ENCODE measurements around the gene CLEC4G.

The CLEC4G gene

DNA sequence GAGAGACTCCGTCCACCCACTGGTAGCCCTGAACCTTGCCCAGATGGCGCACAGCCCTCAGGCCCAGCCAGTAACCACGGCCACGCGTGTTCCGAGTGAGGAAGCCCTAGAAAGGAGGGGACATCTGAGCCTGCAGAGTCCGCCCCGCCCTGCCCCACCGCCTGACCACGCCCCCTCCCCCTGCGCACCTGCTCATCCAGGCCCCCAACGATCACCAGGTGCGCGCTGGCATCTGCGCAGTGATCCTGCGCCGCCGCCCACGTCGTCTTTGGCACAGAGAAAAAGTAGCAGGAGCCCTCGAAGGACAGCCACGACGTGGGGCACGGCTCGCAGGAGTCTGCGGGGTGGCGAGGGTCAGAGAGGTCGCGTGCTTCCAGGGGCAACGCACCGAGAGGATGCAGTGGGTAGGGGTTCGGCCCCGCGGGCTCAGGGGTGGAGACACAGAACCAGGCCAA, 2.1 kb downstream of the CLEC4G start:
- no peaks in the 10 kb centered on the region for H3K27me3 Mint-ChIP-seq
- intact Hi-C loops (cut with micrococcal nuclease), result loop anchor here (5.0 kb wide), 1 partner anchor 33 kb away; no protein-coding TSS in a partner anchor
- H3K9me3 Mint-ChIP-seq, result no peaks in the 10 kb centered on the region
- H3K4me1 Mint-ChIP-seq (ENCODE audit: low read depth), result peaks cover 83% of the 10 kb centered on the region
- H3K4me3 Mint-ChIP-seq, result peak overlapping the region; percentile 78
- H3K36me3 Mint-ChIP-seq (ENCODE audit: low read depth), result peaks cover 63% of the 10 kb centered on the region
- peak overlapping the region; percentile 90 for H3K27ac Mint-ChIP-seq

DNA sequence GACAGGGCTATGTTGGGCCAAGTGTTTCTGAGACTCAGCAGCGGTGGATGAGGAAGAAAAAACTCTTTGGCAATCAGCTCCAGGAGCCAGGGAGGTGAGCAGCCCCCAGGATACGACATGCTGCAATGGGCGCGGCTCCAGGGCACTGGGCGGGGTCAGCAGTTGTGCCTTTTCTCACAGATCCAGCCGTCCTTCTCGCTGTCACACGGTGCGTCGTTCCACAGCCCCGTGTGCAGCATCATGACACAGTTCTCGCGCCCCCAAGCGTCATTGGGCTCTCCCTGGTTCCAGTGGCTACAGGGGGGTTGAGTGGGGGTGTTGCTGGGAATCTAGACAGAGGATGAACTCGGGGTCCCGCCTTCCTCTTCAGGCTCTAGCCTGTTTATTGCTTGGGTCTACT, 2.7 kb downstream of the CLEC4G start:
- Mint-ChIP-seq H3K27me3 (no peaks in the 10 kb centered on the region), H3K4me1 (ENCODE audit: low read depth) (peaks cover 76% of the 10 kb centered on the region), H3K36me3 (ENCODE audit: low read depth) (peaks cover 58% of the 10 kb centered on the region), H3K4me3 (peak overlapping the region; percentile 78), H3K27ac (peak overlapping the region; percentile 90), H3K9me3 (no peaks in the 10 kb centered on the region)
- intact Hi-C loops (cut with micrococcal nuclease), result no loop called here

DNA sequence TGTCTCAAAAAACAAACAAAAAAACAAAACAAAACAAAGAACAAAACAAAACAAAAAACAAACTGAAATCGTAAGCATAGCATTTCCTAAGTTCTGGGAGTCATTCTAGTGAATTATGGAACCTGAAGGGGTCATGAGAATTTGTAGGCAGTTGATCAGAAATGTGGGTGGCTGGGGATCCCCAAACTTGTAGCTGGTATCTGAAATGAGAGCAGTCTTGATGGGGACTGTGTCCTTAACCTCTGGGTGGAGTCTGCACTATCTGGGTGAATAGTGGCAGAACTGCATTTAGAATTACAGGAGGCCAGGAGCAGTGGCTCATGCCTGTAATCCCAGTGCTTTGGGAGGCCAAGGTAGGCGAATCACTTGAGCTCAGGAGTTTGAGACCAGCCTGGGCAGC, 6.1 kb downstream of the CLEC4G start:
- Mint-ChIP-seq H3K9me3 (no peaks in the 10 kb centered on the region), H3K27me3 (no peaks in the 10 kb centered on the region), H3K27ac (no peak overlapping the region), H3K4me3 (no peak overlapping the region), H3K36me3 (ENCODE audit: low read depth) (peaks cover 49% of the 10 kb centered on the region), H3K4me1 (ENCODE audit: low read depth) (peaks cover 65% of the 10 kb centered on the region)
- intact Hi-C loops (cut with micrococcal nuclease), result no loop called here

DNA sequence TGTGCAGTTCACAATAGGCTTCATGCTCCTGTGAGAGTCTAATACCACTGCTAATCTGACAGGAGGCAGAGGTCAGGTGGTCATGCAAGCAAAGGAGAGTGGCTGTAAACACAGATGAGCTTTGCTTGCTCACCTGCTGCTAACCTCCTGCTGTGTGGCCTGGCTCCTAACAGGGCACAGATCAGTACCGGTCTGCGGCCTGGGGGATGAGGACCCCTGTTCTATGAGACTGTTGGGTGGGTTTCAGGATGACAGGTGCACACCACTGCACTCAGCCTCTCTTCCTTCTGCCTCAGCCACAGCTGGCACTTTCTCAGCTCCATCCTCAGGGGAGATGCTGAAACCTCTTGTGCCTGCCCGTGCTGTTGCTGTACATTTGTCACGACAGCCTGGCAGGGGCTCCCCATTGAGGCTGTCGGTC, 9.7 kb downstream of the CLEC4G start:
- Mint-ChIP-seq H3K4me3 (no peak overlapping the region), H3K27ac (no peak overlapping the region)

DNA sequence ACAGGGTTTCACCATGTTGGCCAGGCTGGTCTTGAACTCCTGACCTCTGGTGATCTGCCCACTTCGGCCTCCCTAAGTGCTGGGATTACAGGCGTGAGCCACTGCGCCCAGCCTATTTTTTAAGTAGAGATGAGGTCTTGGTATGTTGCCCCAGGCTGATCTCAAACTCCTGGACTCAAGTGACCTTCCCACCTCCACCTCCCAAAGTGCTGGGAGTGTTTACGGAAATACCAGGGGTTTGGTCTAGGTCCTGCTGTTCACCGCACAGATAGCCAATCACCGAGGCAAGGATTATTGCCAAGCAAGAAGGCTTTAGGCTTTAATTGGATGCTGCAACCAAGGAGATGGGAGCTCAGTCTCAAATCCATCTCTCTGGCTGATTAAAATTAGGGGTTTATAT, 11.6 kb downstream of the CLEC4G start:
- peaks cover 6% of the 10 kb centered on the region for H3K36me3 Mint-ChIP-seq (ENCODE audit: low read depth)
- H3K27ac Mint-ChIP-seq, result peak overlapping the region; percentile 43
- no peak overlapping the region for H3K4me3 Mint-ChIP-seq
- no peaks in the 10 kb centered on the region for H3K9me3 Mint-ChIP-seq
- intact Hi-C loops (cut with micrococcal nuclease), result no loop called here
- H3K27me3 Mint-ChIP-seq, result no peaks in the 10 kb centered on the region
- peaks cover 42% of the 10 kb centered on the region for H3K4me1 Mint-ChIP-seq (ENCODE audit: low read depth)

More for the DNA sequence above, 9.7 kb downstream of the CLEC4G start:
- Mint-ChIP-seq H3K9me3 (no peaks in the 10 kb centered on the region), H3K36me3 (ENCODE audit: low read depth) (peaks cover 18% of the 10 kb centered on the region), H3K27me3 (no peaks in the 10 kb centered on the region), H3K4me1 (ENCODE audit: low read depth) (peaks cover 54% of the 10 kb centered on the region)
- intact Hi-C loops (cut with micrococcal nuclease), result no loop called here

DNA sequence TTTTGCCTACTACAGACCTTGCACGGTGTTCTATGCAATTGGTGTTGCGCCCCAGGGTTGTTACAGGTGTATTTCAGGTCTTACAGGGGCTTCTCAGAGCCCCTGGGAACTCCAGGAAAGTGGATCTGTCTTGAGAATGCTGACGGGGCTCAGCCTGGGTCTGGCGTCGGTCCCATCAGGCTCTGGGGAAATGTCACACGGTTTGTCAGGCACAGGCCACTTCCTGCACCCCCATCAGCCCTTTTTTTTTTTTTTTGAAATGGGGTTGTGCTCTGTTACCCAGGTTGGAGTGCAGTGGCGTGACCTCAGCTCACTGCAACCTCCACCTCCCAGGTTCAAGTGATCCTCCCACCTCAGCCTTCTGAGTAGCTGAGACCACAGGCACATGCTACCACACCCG, 13.2 kb downstream of the CLEC4G start:
- intact Hi-C loops (cut with micrococcal nuclease), result no loop called here
- peak overlapping the region; percentile 45 for H3K27ac Mint-ChIP-seq
- H3K9me3 Mint-ChIP-seq, result no peaks in the 10 kb centered on the region
- no peak overlapping the region for H3K4me3 Mint-ChIP-seq
- peaks cover 55% of the 10 kb centered on the region for H3K4me1 Mint-ChIP-seq (ENCODE audit: low read depth)
- no peaks in the 10 kb centered on the region for H3K36me3 Mint-ChIP-seq (ENCODE audit: low read depth)
- no peaks in the 10 kb centered on the region for H3K27me3 Mint-ChIP-seq

DNA sequence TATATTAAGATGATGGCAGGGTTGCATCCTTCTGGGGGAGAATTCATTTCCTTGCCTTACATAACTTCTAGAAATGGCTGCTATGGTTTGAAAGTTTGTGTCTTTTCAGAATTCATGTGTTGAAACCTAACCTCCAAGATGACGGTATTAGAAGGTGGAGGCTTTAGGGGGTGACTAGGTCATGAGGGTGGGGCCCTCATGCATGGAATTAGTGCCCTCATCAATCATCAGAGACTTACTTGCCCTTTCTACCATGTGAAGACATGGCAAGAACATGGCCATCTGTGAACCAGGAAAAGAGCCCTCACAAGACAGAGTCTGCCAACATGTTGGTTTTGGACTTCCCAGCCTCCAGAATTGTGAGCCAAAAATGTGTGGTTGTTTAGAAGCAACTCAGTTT, 15.1 kb downstream of the CLEC4G start:
- Mint-ChIP-seq H3K9me3 (no peaks in the 10 kb centered on the region), H3K36me3 (ENCODE audit: low read depth) (no peaks in the 10 kb centered on the region), H3K4me3 (no peak overlapping the region), H3K4me1 (ENCODE audit: low read depth) (peaks cover 46% of the 10 kb centered on the region), H3K27ac (no peak overlapping the region), H3K27me3 (no peaks in the 10 kb centered on the region)
- intact Hi-C loops (cut with micrococcal nuclease), result no loop called here

DNA sequence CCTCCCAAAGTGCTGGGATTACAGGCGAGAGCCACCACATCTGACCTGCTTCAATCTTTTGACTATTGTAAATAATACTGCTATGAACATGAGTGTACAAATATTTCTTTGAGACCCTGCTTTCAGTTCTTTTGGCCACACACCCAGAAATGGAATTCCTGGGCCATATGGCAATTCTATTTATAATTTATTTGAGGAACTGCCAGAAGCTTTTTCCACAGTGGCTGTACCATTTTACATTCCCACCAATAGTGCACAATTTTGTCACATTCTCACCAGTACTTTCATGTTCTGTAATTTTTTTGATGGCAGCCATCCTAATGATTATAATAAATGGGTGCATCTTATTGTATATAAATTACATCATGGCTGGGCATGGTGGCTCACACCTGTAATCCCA, 16.2 kb downstream of the CLEC4G start:
- Mint-ChIP-seq H3K27me3 (no peaks in the 10 kb centered on the region), H3K4me3 (no peak overlapping the region), H3K4me1 (ENCODE audit: low read depth) (peaks cover 48% of the 10 kb centered on the region), H3K27ac (peak overlapping the region; percentile 90), H3K36me3 (ENCODE audit: low read depth) (no peaks in the 10 kb centered on the region), H3K9me3 (no peaks in the 10 kb centered on the region)
- intact Hi-C loops (cut with micrococcal nuclease), result no loop called here

DNA sequence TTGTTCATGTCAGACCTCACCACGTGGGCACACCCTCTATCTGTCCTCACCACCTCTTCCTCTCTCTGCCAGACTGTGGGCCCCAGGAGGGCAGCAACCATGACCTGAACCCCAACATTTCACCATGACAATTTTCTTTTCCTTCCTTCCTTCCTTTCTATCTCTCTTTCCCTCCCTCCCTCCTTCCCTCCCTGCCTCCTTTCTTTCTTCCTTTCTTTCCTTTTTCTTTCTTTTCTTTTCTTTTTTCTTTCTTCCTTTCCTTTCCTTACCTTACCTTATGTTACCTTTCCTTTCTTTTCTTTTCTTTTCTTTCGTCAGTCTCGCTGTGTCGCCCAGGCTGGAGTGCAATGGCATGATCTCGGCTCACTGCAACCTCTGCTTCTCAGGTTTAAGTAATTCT, 21.3 kb downstream of the CLEC4G start:
- no peaks in the 10 kb centered on the region for H3K36me3 Mint-ChIP-seq (ENCODE audit: low read depth)
- H3K9me3 Mint-ChIP-seq, result no peaks in the 10 kb centered on the region
- H3K27me3 Mint-ChIP-seq, result no peaks in the 10 kb centered on the region
- peaks cover 76% of the 10 kb centered on the region for H3K4me1 Mint-ChIP-seq (ENCODE audit: low read depth)
- peak overlapping the region; percentile 68 for H3K27ac Mint-ChIP-seq
- H3K4me3 Mint-ChIP-seq, result no peak overlapping the region
- intact Hi-C loops (cut with micrococcal nuclease), result no loop called here

DNA sequence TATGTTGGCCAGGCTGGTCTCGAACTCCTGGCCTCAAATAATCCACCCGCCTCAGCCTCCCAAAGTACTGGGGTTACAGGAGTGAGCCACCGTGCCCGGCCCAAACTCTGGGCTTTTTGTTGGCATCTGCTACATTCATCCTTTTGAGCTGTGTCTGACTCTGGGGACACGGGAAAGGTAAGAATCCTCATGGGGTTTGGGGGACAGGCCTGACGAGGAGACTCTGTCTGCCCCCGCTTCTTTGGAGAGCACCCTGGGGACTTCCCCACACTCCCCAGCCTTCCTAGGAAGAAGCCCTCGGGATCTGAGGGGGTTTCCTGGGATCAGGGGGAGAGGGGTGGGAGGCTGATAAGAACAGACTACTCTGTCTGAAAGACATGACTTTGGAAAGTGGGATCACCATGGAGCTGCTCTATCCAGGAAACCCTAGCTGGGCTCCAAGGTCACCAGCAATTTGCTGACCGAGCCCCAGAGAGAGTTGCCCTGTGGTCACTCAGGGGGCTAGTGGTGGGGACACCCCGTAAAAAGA, 21.9 kb downstream of the CLEC4G start:
- Mint-ChIP-seq H3K4me1 (ENCODE audit: low read depth) (peaks cover 77% of the 10 kb centered on the region), H3K27me3 (no peaks in the 10 kb centered on the region), H3K4me3 (no peak overlapping the region), H3K36me3 (ENCODE audit: low read depth) (no peaks in the 10 kb centered on the region), H3K27ac (peak overlapping the region; percentile 68), H3K9me3 (no peaks in the 10 kb centered on the region)
- intact Hi-C loops (cut with micrococcal nuclease), result no loop called here

DNA sequence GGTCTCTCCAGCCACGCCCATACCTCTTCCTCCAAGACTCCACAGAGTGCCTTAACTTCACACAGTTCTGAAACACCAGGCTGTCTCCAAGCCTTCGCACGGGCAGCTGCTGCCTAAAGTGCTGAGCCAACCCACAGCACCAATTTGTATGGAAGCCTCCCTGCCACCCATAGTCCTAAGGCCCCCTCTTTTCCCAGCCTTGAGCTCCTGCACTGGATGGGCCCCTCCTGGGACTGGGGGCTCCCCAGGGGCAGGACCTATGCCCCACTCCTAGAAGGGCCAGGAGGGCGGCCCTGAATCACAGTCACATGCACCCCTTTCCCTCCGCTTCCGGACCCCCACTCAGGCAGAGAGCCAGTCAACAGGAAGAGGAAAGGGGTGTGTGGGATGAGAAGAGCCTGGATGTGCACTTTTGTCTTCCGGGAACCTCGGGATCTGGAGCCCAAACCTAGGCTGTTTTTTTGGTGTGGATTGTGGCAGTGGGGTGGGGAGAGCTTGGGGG, 24.9 kb downstream of the CLEC4G start:
- H3K9me3 Mint-ChIP-seq, result no peaks in the 10 kb centered on the region
- peak overlapping the region; percentile 65 for H3K4me3 Mint-ChIP-seq
- H3K27ac Mint-ChIP-seq, result peak overlapping the region; percentile 96
- H3K27me3 Mint-ChIP-seq, result no peaks in the 10 kb centered on the region
- H3K4me1 Mint-ChIP-seq (ENCODE audit: low read depth), result peaks cover 89% of the 10 kb centered on the region
- intact Hi-C loops (cut with micrococcal nuclease), result loop anchor here (1.0 kb wide), 1 partner anchor 7 kb away; no protein-coding TSS in a partner anchor
- no peaks in the 10 kb centered on the region for H3K36me3 Mint-ChIP-seq (ENCODE audit: low read depth)

DNA sequence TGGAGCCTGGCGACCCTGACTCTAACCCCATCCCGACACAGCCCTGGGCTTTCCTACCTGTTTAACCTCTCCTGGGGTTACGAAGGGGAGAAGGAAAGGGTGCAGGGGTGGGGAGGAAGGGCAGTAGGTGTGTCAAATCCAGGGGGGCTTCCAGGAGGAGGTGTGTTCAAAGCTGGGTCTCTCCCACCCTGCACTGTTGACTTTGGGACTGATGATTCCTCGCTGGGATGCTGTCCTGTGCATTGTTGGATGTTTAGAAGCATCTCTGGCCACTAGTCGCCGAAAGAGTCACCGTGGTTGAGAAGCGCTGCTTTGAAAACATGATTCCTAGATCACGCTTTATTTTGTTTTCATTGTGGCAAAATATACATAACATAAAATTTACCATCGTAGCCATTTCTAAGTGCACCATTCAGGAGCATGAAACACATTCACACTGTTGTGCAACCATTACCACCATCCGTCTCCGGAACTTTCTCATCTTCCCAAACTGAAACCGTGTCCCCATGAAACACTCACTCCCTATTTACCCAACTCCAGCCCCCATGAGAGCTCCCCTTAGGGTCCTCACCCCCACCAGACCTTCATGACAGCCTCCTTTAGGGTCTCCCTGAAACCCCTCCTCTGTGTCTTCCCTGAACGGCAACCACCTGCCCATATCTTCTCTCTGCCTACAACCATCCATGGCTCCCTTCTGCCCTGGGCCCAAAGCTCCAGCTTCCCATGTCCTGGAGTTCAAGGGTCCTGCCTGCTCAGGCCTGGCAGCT, 25.5 kb downstream of the CLEC4G start:
- H3K4me1 Mint-ChIP-seq (ENCODE audit: low read depth), result peaks cover 96% of the 10 kb centered on the region
- H3K27ac Mint-ChIP-seq, result peak overlapping the region; percentile 96
- H3K27me3 Mint-ChIP-seq, result no peaks in the 10 kb centered on the region
- H3K4me3 Mint-ChIP-seq, result peak overlapping the region; percentile 65
- H3K36me3 Mint-ChIP-seq (ENCODE audit: low read depth), result no peaks in the 10 kb centered on the region
- H3K9me3 Mint-ChIP-seq, result no peaks in the 10 kb centered on the region
- intact Hi-C loops (cut with micrococcal nuclease), result loop anchor here (1.0 kb wide), 1 partner anchor 8 kb away; no protein-coding TSS in a partner anchor

DNA sequence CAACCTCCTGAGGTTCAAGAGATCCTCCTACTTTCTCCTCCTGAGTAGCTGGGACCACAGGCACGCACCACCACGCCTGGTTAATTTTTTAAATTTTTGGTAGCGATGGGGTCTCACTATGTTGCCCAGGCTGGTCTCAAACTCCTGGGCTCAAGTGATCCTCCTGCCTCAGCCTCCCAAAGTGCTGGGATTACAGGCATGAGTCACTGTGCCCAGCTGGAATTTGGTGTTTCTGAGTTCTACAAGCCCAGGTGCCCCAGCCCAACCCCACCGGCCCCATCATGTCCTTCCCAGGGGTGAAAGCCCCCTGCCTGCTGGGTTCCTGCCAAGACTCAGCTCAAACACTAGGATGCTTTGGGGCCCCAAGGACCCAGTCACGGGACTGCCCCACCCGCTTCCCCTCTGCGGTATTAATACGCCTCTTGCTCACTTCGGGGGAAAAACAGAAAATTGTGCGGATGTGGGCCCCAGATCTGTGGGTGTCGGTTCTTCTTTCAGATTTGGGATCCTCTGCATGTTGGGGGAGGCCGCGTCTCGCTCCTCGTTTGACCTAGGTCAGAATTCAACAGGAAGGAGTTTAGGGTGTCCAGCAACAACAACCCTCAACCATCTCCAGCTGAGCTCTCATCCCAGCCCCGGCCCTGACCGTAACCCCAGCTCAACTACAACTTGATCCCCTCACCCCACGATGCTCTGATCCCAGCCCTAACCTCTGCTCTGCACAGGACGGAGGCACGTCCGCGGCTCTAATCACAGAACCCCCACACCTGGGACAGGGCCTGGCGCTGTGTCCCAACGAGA, 26.3 kb downstream of the CLEC4G start:
- peaks cover 97% of the 10 kb centered on the region for H3K4me1 Mint-ChIP-seq (ENCODE audit: low read depth)

More for the DNA sequence above, 26.3 kb downstream of the CLEC4G start:
- no peaks in the 10 kb centered on the region for H3K27me3 Mint-ChIP-seq
- peak overlapping the region; percentile 65 for H3K4me3 Mint-ChIP-seq
- intact Hi-C loops (cut with micrococcal nuclease), result loop anchor here (1.0 kb wide), 1 partner anchor 9 kb away; no protein-coding TSS in a partner anchor
- H3K9me3 Mint-ChIP-seq, result no peaks in the 10 kb centered on the region
- H3K27ac Mint-ChIP-seq, result peak overlapping the region; percentile 96
- no peaks in the 10 kb centered on the region for H3K36me3 Mint-ChIP-seq (ENCODE audit: low read depth)
